Measurements from ENCODE around the gene ZNF195.
"Not testable (repeated sequence)": the region's sequence is repeated elsewhere in the genome, so short reads cannot be mapped to it uniquely, and the experiment has no call there.

ZNF195 gene

GRCh38 chr11:3402181-3402860 is 23.4 kb upstream of the ZNF195 start:
- not testable (repeated sequence) for DNase-seq (ENCODE audit: low spot score)

GRCh38 chr11:3401052-3401451 is 22.1 kb upstream of the ZNF195 start:
- DNase-seq (ENCODE audit: low spot score): not testable (repeated sequence)

GRCh38 chr11:3398509-3398908 is 19.6 kb upstream of the ZNF195 start:
- not testable (repeated sequence) for DNase-seq (ENCODE audit: low spot score)

- DNase-seq (ENCODE audit: low spot score): not testable (repeated sequence)
Measured at GRCh38 chr11:3398106-3398505, 19.2 kb upstream of the ZNF195 start.

- DNase-seq (ENCODE audit: low spot score): not testable (repeated sequence)
Measured at GRCh38 chr11:3397210-3397609, 18.3 kb upstream of the ZNF195 start.

- not testable (repeated sequence) for DNase-seq (ENCODE audit: low spot score)
Measured at GRCh38 chr11:3395468-3395867, 16.5 kb upstream of the ZNF195 start.

GRCh38 chr11:3394956-3395355 is 16.0 kb upstream of the ZNF195 start:
- not testable (repeated sequence) for DNase-seq (ENCODE audit: low spot score)

- DNase-seq (ENCODE audit: low spot score): not testable (repeated sequence)
Measured at GRCh38 chr11:3393450-3393849, 14.5 kb upstream of the ZNF195 start.

- DNase-seq (ENCODE audit: low spot score): no peak
Measured at GRCh38 chr11:3382613-3383285, 3.8 kb upstream of the ZNF195 start.

GRCh38 chr11:3381794-3382193 is 2.8 kb upstream of the ZNF195 start:
- no peak for DNase-seq (ENCODE audit: low spot score)

GRCh38 chr11:3380706-3381545 is 2.0 kb upstream of the ZNF195 start:
- no peak for DNase-seq (ENCODE audit: low spot score)

GRCh38 chr11:3375552-3375951 is 3.4 kb downstream of the ZNF195 start:
- DNase-seq (ENCODE audit: low spot score): no peak

GRCh38 chr11:3370311-3370870 is 8.6 kb downstream of the ZNF195 start:
- DNase-seq (ENCODE audit: low spot score): no peak

- no peak for DNase-seq (ENCODE audit: low spot score)
Measured at GRCh38 chr11:3369366-3369765, 9.6 kb downstream of the ZNF195 start.

GRCh38 chr11:3368199-3368598 is 10.7 kb downstream of the ZNF195 start:
- no peak for DNase-seq (ENCODE audit: low spot score)

GRCh38 chr11:3367221-3367620 is 11.7 kb downstream of the ZNF195 start:
- no peak for DNase-seq (ENCODE audit: low spot score)

GRCh38 chr11:3359092-3359824 is 19.7 kb downstream of the ZNF195 start:
- DNase-seq (ENCODE audit: low spot score): no peak

- DNase-seq (ENCODE audit: low spot score): no peak
Measured at GRCh38 chr11:3357994-3358676, 20.8 kb downstream of the ZNF195 start.

GRCh38 chr11:3357302-3357701 is 21.6 kb downstream of the ZNF195 start:
- DNase-seq (ENCODE audit: low spot score): no peak

- DNase-seq (ENCODE audit: low spot score): no peak
Measured at GRCh38 chr11:3356858-3357257, 22.1 kb downstream of the ZNF195 start.

GRCh38 chr11:3353066-3353465 is 25.9 kb downstream of the ZNF195 start:
- no peak for DNase-seq (ENCODE audit: low spot score)

Data from pons (tissue), 1 donor.